Liver (tissue), 9 donors: ENCODE results near the gene AFF2. TPM values are rescaled to one million over a fixed set of nuclear protein-coding genes. Genes with fewer than 3 reads are reported as not detected.

Experiments
- DNase-seq: peaks from one replicate; pipeline ENCODE4 v3.0.0-alpha.2; 2017; ENCODE audit warnings: low spot score
- H3K27ac ChIP-seq, 2 donors: one replicate each; pipeline ENCODE4 v1.7.0; 2013; ENCODE audit warnings: inconsistent platforms in 2 of 2, low read length in 2 of 2, control low read depth in 1 of 2, low read depth in 1 of 2, mild to moderate bottlenecking in 1 of 2
- H3K27me3 ChIP-seq, 4 donors: one replicate each; pipeline versions ENCODE4 v1.6.1 to v1.7.0; 2013; ENCODE audit warnings: low read length in 3 of 4, inconsistent platforms in 1 of 4, mild to moderate bottlenecking in 1 of 4, moderate library complexity in 1 of 4; ENCODE audit not compliant: control insufficient read depth in 4 of 4, insufficient read depth in 4 of 4
- H3K36me3 ChIP-seq, 4 donors: one replicate each; pipeline versions ENCODE4 v1.6.1 to v1.7.0; 2013; ENCODE audit warnings: low read length in 3 of 4, mild to moderate bottlenecking in 3 of 4, low read depth in 1 of 4, moderate library complexity in 1 of 4; ENCODE audit not compliant: control insufficient read depth in 4 of 4, insufficient read depth in 3 of 4
- H3K4me1 ChIP-seq, 4 donors: one replicate each; pipeline versions ENCODE4 v1.6.1 to v1.7.0; 2013; ENCODE audit warnings: low read length in 3 of 4, mild to moderate bottlenecking in 3 of 4, moderate library complexity in 1 of 4; ENCODE audit not compliant: control insufficient read depth in 4 of 4, insufficient read depth in 4 of 4
- H3K4me3 ChIP-seq, 3 donors: one replicate each; pipeline versions ENCODE4 v1.6.1 to v1.7.0; 2013; ENCODE audit warnings: low read length in 3 of 3, control low read depth in 1 of 3, low read depth in 1 of 3, mild to moderate bottlenecking in 1 of 3
- H3K9ac ChIP-seq, 2 donors: one replicate each; pipeline ENCODE4 v1.7.0; 2013; ENCODE audit warnings: low read length in 2 of 2, mild to moderate bottlenecking in 2 of 2, moderate library complexity in 2 of 2, control low read depth in 1 of 2, low read depth in 1 of 2
- H3K9me3 ChIP-seq, 4 donors: one replicate each; pipeline versions ENCODE4 v1.6.1 to v1.7.0; 2013; ENCODE audit warnings: low read length in 3 of 4; ENCODE audit not compliant: control insufficient read depth in 4 of 4
- CTCF ChIP-seq: fragments of 150-350 bp; IDR thresholded peaks from 2 replicates; pipeline ENCODE4 v1.5.1; 2017; ENCODE audit warnings: improper control_type of control experiment, low read depth, low read length; ENCODE audit not compliant: missing input control
- EGR1 ChIP-seq, 2 donors: IDR thresholded peaks; 2 replicates each; pipeline ENCODE4 v1.6.1; 2016 to 2018; ENCODE audit warnings: antibody characterized with exemption in 2 of 2, low read depth in 2 of 2
- FOXA1 ChIP-seq: IDR thresholded peaks from 2 replicates; pipeline ENCODE4 v1.6.1; 2016; ENCODE audit warnings: antibody characterized with exemption
- FOXA2 ChIP-seq: IDR thresholded peaks from 2 replicates; pipeline ENCODE4 v1.6.1; 2016; ENCODE audit warnings: antibody characterized with exemption
- HNF4A ChIP-seq, 2 donors: conservative IDR thresholded peaks; 2 replicates each; pipeline ENCODE4 v1.6.1; 2016; ENCODE audit warnings: antibody characterized with exemption in 2 of 2, mild to moderate bottlenecking in 2 of 2
- HNF4G ChIP-seq: IDR thresholded peaks from 2 replicates; pipeline ENCODE4 v1.6.1; 2016; ENCODE audit warnings: antibody characterized with exemption
- JUND ChIP-seq, 2 donors: IDR thresholded peaks; 2 replicates each; pipeline ENCODE4 v1.6.1; 2016; ENCODE audit warnings: antibody characterized with exemption in 2 of 2
- MAX ChIP-seq: IDR thresholded peaks from 2 replicates; pipeline ENCODE4 v1.6.1; 2016; ENCODE audit warnings: antibody characterized with exemption
- NR2F2 ChIP-seq: IDR thresholded peaks from 2 replicates; pipeline ENCODE4 v1.6.1; 2016; ENCODE audit warnings: antibody characterized with exemption
- RAD21 ChIP-seq, 2 donors: IDR thresholded peaks; 2 replicates each; pipeline ENCODE4 v1.6.1; 2016; ENCODE audit warnings: antibody characterized with exemption in 2 of 2, mild to moderate bottlenecking in 2 of 2
- REST ChIP-seq: IDR thresholded peaks from 2 replicates; pipeline ENCODE4 v1.6.1; 2016; ENCODE audit warnings: antibody characterized with exemption, mild to moderate bottlenecking
- RXRA ChIP-seq, 2 donors: IDR thresholded peaks; 2 replicates each; pipeline ENCODE4 v1.6.1; 2017 to 2018; ENCODE audit warnings: antibody characterized with exemption in 2 of 2, mild to moderate bottlenecking in 1 of 2
- SP1 ChIP-seq: IDR thresholded peaks from 2 replicates; pipeline ENCODE4 v1.6.1; 2018; ENCODE audit warnings: antibody characterized with exemption, mild to moderate bottlenecking
- TAF1 ChIP-seq: conservative IDR thresholded peaks from 2 replicates; pipeline ENCODE4 v1.6.1; 2016; ENCODE audit warnings: antibody characterized with exemption, mild to moderate bottlenecking
- YY1 ChIP-seq: IDR thresholded peaks from 2 replicates; pipeline ENCODE4 v1.6.1; 2016; ENCODE audit warnings: antibody characterized with exemption, mild to moderate bottlenecking
- WGBS: extraction: QIAGEN DNeasy Blood & Tissue Kit; methylation state at CpG from one replicate; pipeline ENCODE4 v1.1.7; 2013; 5-methylcytosine and 5-hydroxymethylcytosine counted together
- polyA plus RNA-seq, 2 donors: library from polyadenylated mRNA; stranded (reverse) in 1 of 2; unstranded in 1 of 2; fragments of 200-250 nt in 1 of 2; fragments of >200 nt in 1 of 2; fragmentation: Nextera tagmentation in 1 of 2; extraction: Ambion mirVana in 1 of 2; gene quantifications; one replicate each; pipeline versions ENCODE4 v1.2.1 to v1.2.3, GENCODE V29; 2013 to 2015
- total RNA-seq, 2 donors: library from RNA; depleted of rRNA; stranded (reverse); fragments of >200 nt; gene quantifications; one replicate each; pipeline ENCODE4 v1.2.3, GENCODE V29; 2014
- donor health status: healthy.
- donor health status: healthy.
- donor health status: healthy.
- donor health status: healthy.
- donor health status: healthy.

Gene AFF2
- total and polyA plus RNA-seq, 4 donors = 0.01 to 1.6 (median 0.50) TPM; not detected in 1

GRCh38 chrX:148926371-148926770 is 426.0 kb downstream of the AFF2 start:
- Histone ChIP-seq H3K9ac (no peak overlapping the region), H3K4me1 (no peaks in the 10 kb centered on the region), H3K9me3 (no peaks in the 10 kb centered on the region), H3K36me3 (no peaks in the 10 kb centered on the region), H3K4me3 (no peak overlapping the region), H3K27me3 (peaks cover 0 to 2% (median 0%) of the 10 kb centered on the region in 4 donors), H3K27ac (no peak overlapping the region)
- no peak for DNase-seq
- TF ChIP-seq CTCF (no peak), NR2F2 (no peak), SP1 (no peak), REST (no peak), FOXA1 (no peak), EGR1 (IDR thresholded peaks at IDR 0.05; ENCODE audit: low read depth in 2 of 2) (no peak), HNF4G (no peak), YY1 (no peak), RXRA (IDR thresholded peaks at IDR 0.05) (no peak), FOXA2 (no peak), JUND (IDR thresholded peaks at IDR 0.05) (no peak), MAX (no peak)
- WGBS = 85% methylated on average over 4 of the region's 4 CpGs

- Histone ChIP-seq H3K27ac (no peak overlapping the region), H3K4me1 (no peaks in the 10 kb centered on the region), H3K4me3 (no peak overlapping the region), H3K9me3 (no peaks in the 10 kb centered on the region), H3K9ac (no peak overlapping the region), H3K36me3 (no peaks in the 10 kb centered on the region), H3K27me3 (peaks cover 0 to 2% (median 0%) of the 10 kb centered on the region in 4 donors)
- DNase-seq = no peak
- TF ChIP-seq FOXA1 (no peak), RXRA (IDR thresholded peaks at IDR 0.05) (no peak), SP1 (no peak), HNF4G (no peak), REST (no peak), HNF4A (conservative IDR thresholded peaks at IDR 0.05) (no peak), TAF1 (no peak), RAD21 (IDR thresholded peaks at IDR 0.05) (no peak), NR2F2 (no peak)
- WGBS = 45% methylated on average over 1 of the region's 1 CpG
Measured at GRCh38 chrX:148928811-148929210, 428.4 kb downstream of the AFF2 start.
